GM23248 (cell line): Measurements from ENCODE around the gene PSMG3. TPM values are rescaled to one million over a fixed set of nuclear protein-coding genes. Genes with fewer than 3 reads are reported as not detected.

Experiments used
- DNase-seq: peaks from one replicate; pipeline ENCODE4 v3.0.0-alpha.2; 2015
- H2AFZ ChIP-seq: fragments of 200-600 bp; sonication (generic); 2 replicates; pipeline ENCODE4 v1.6.1; 2016; ENCODE audit warnings: antibody characterized with exemption
- H3F3A ChIP-seq: fragments of 200-600 bp; sonication (generic); 2 replicates; pipeline ENCODE4 v1.6.1; 2016; ENCODE audit warnings: mild to moderate bottlenecking, antibody characterized with exemption, mixed run types; ENCODE audit not compliant: insufficient read depth
- H3K27ac ChIP-seq: fragments of 200-600 bp; sonication (generic); 2 replicates; pipeline ENCODE4 v1.5.1; 2016; ENCODE audit warnings: mild to moderate bottlenecking
- H3K27me3 ChIP-seq: fragments of 200-600 bp; sonication (generic); replicated peaks from 2 replicates; pipeline ENCODE4 v1.6.1; 2016; ENCODE audit warnings: mild to moderate bottlenecking; ENCODE audit not compliant: insufficient read depth
- H3K36me3 ChIP-seq: fragments of 200-600 bp; sonication (generic); 2 replicates; pipeline ENCODE4 v1.6.1; 2016; ENCODE audit warnings: low read depth, mild to moderate bottlenecking
- H3K4me1 ChIP-seq: fragments of 200-600 bp; sonication (generic); 2 replicates; pipeline ENCODE4 v1.6.1; 2016; ENCODE audit warnings: mild to moderate bottlenecking; ENCODE audit not compliant: insufficient read depth
- H3K4me2 ChIP-seq: fragments of 200-600 bp; sonication (generic); one replicate; pipeline ENCODE4 v1.6.1; 2016; ENCODE audit warnings: mild to moderate bottlenecking; ENCODE audit not compliant: unreplicated experiment
- H3K4me3 ChIP-seq: fragments of 200-600 bp; sonication (generic); 2 replicates; pipeline ENCODE4 v1.5.1; 2016; ENCODE audit warnings: mild to moderate bottlenecking
- H3K79me2 ChIP-seq: fragments of 200-600 bp; sonication (generic); 2 replicates; pipeline ENCODE4 v1.6.1; 2016; ENCODE audit warnings: mild to moderate bottlenecking; ENCODE audit not compliant: insufficient read depth
- H3K9ac ChIP-seq: fragments of 200-600 bp; sonication (generic); 2 replicates; pipeline ENCODE4 v1.6.1; 2016; ENCODE audit warnings: mild to moderate bottlenecking
- H3K9me2 ChIP-seq: fragments of 200-600 bp; sonication (generic); 2 replicates; pipeline ENCODE4 v1.6.1; 2016; ENCODE audit warnings: mixed run types, mild to moderate bottlenecking, moderate library complexity; ENCODE audit not compliant: insufficient read depth
- H3K9me3 ChIP-seq: fragments of 200-600 bp; sonication (generic); one replicate; pipeline ENCODE4 v1.6.1; 2017; ENCODE audit warnings: low read depth
- H4K20me1 ChIP-seq: fragments of 200-600 bp; sonication (generic); 2 replicates; pipeline ENCODE4 v1.6.0; 2016; ENCODE audit not compliant: insufficient read depth
- EZH2 ChIP-seq: fragments of 200-600 bp; sonication (generic); IDR thresholded peaks from 2 replicates; pipeline ENCODE4 v1.6.1; 2018; ENCODE audit warnings: antibody characterized with exemption, mild to moderate bottlenecking; ENCODE audit not compliant: insufficient read depth, poor library complexity, severe bottlenecking
- EZH2phosphoT487 ChIP-seq: fragments of 200-600 bp; sonication (generic); IDR thresholded peaks from 2 replicates; pipeline ENCODE4 v1.6.1; 2018; ENCODE audit warnings: antibody characterized with exemption, moderate library complexity, mild to moderate bottlenecking, low read depth; ENCODE audit not compliant: insufficient read depth
- WGBS, 2 experiments: methylation state at CpG; one replicate each; pipeline ENCODE4 v1.1.6; 2015 to 2017; ENCODE audit warnings: low lambda C conversion rate in 2 of 2, low coverage in 1 of 2; ENCODE audit errors: missing lambda C conversion rate in 2 of 2; 5-methylcytosine and 5-hydroxymethylcytosine counted together
- in situ Hi-C: fragments of 300-500 bp; cut with MboI; formaldehyde crosslinking; loops from 2 replicates; pipeline ENCODE4 v1.15.0; 2020
- polyA plus RNA-seq: library from polyadenylated mRNA; unstranded; fragments of >200 nt; fragmentation: Nextera tagmentation; extraction: Ambion mirVana; gene quantifications from 2 replicates; pipeline ENCODE4 v1.2.1, GENCODE V29; 2016
- total RNA-seq: library from RNA; depleted of rRNA; stranded (reverse); fragments of >200 nt; shearing (Covaris generic); gene quantifications from 2 replicates; pipeline ENCODE4 v1.2.3, GENCODE V29; 2014

Gene PSMG3
- total and polyA plus RNA-seq, 2 experiments from 2014 or later = 28.3 to 58.1 TPM

GRCh38 chr7:1603346-1604225, 33.8 kb upstream of the PSMG3 start:
- H3F3A ChIP-seq = no peaks in the 10 kb centered on the region
- H3K27ac ChIP-seq = no peak overlapping the region
- in situ Hi-C loops = no loop called here
- H3K27me3 ChIP-seq = peaks cover 28% of the 10 kb centered on the region
- no peak overlapping the region for H3K9ac ChIP-seq
- H3K4me1 ChIP-seq = no peaks in the 10 kb centered on the region
- H3K4me2 ChIP-seq = no peak overlapping the region
- no peak for DNase-seq
- no peaks in the 10 kb centered on the region for H3K36me3 ChIP-seq
- 52 to 55% methylated on average over 32 to 41 of the region's 41 CpGs for WGBS, 2 experiments
- H3K9me3 ChIP-seq = no peaks in the 10 kb centered on the region
- H3K79me2 ChIP-seq = no peaks in the 10 kb centered on the region
- no peak overlapping the region for H3K4me3 ChIP-seq
- TF ChIP-seq EZH2phosphoT487 (no peak), EZH2 (no peak)
- H4K20me1 ChIP-seq = no peaks in the 10 kb centered on the region
- no peaks in the 10 kb centered on the region for H3K9me2 ChIP-seq
- no peak overlapping the region for H2AFZ ChIP-seq

DNA sequence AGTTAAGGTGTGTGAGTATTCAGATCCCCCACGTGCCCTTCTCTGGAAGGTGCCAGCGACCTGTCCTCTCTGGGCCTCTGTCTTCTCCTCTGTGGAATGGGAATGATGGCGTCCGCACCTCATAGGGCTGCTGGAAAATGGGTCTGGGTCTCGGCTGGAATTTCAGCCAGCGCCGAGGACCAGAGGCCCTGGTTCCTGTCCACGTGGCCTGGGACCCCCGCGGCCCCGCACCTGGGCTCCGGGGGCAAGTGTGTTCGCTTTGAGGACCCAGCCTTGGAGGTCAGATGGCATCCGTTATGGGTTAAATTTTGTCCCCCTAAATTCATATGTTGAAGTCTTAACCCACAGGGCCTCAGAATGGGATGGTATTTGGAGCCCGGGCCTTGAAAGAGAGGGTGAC, 32.6 kb upstream of the PSMG3 start:
- 60 to 75% methylated on average over 15 of the region's 15 CpGs for WGBS, 2 experiments
- TF ChIP-seq EZH2phosphoT487 = no peak
- TF ChIP-seq EZH2 = no peak
- H3K9me2 ChIP-seq = no peaks in the 10 kb centered on the region
- H4K20me1 ChIP-seq = no peaks in the 10 kb centered on the region
- no peak for DNase-seq
- H3K9ac ChIP-seq = no peak overlapping the region
- H3K27ac ChIP-seq = no peak overlapping the region
- H3K4me3 ChIP-seq = no peak overlapping the region
- no peak overlapping the region for H3K4me2 ChIP-seq
- H3K79me2 ChIP-seq = no peaks in the 10 kb centered on the region
- no peaks in the 10 kb centered on the region for H3K4me1 ChIP-seq
- no peaks in the 10 kb centered on the region for H3F3A ChIP-seq
- H2AFZ ChIP-seq = no peak overlapping the region
- in situ Hi-C loops = no loop called here
- H3K27me3 ChIP-seq = peaks cover 26% of the 10 kb centered on the region
- no peaks in the 10 kb centered on the region for H3K9me3 ChIP-seq
- no peaks in the 10 kb centered on the region for H3K36me3 ChIP-seq

- Histone ChIP-seq H3F3A (no peaks in the 10 kb centered on the region), H3K9me2 (no peaks in the 10 kb centered on the region), H3K4me3 (no peak overlapping the region), H3K27ac (no peak overlapping the region), H3K27me3 (peaks cover 22% of the 10 kb centered on the region), H3K36me3 (no peaks in the 10 kb centered on the region), H3K9ac (no peak overlapping the region), H3K79me2 (no peaks in the 10 kb centered on the region), H3K9me3 (no peaks in the 10 kb centered on the region), H3K4me1 (no peaks in the 10 kb centered on the region), H2AFZ (no peak overlapping the region), H4K20me1 (no peaks in the 10 kb centered on the region), H3K4me2 (no peak overlapping the region)
- TF ChIP-seq EZH2 (no peak), EZH2phosphoT487 (no peak)
- 76% methylated on average over 24 of the region's 24 CpGs for WGBS, 2 experiments
- in situ Hi-C loops = no loop called here
- no peak for DNase-seq
These were observed 32.1 kb upstream of the PSMG3 start for GRCh38 chr7:1601956-1602355.

GRCh38 chr7:1599640-1600395, 30.0 kb upstream of the PSMG3 start:
- no peak overlapping the region for H3K27ac ChIP-seq
- no peaks in the 10 kb centered on the region for H3K9me3 ChIP-seq
- in situ Hi-C loops = no loop called here
- no peak overlapping the region for H3K4me2 ChIP-seq
- TF ChIP-seq EZH2phosphoT487 = no peak
- no peak for TF ChIP-seq EZH2
- no peaks in the 10 kb centered on the region for H3K36me3 ChIP-seq
- H3F3A ChIP-seq = no peaks in the 10 kb centered on the region
- H3K9ac ChIP-seq = no peak overlapping the region
- WGBS, 2 experiments = 74 to 75% methylated on average over 28 to 29 of the region's 29 CpGs
- H3K4me1 ChIP-seq = no peaks in the 10 kb centered on the region
- no peak overlapping the region for H2AFZ ChIP-seq
- peaks cover 18% of the 10 kb centered on the region for H3K27me3 ChIP-seq
- no peaks in the 10 kb centered on the region for H4K20me1 ChIP-seq
- H3K9me2 ChIP-seq = no peaks in the 10 kb centered on the region
- no peak overlapping the region for H3K4me3 ChIP-seq
- no peak for DNase-seq
- no peaks in the 10 kb centered on the region for H3K79me2 ChIP-seq
